Loucy (cell line): ENCODE measurements around the gene ZNF385D.

ENCODE experiments used
- CTCF ChIP-seq: fragments of 200-600 bp; sonication (generic); conservative IDR thresholded peaks from 2 replicates; pipeline ENCODE4 v1.5.1; 2014; ENCODE audit warnings: mild to moderate bottlenecking, antibody characterized with exemption, low read length
- EZH2phosphoT487 ChIP-seq: fragments of 200-600 bp; IDR thresholded peaks from 2 replicates; pipeline ENCODE4 v1.6.1; 2018; ENCODE audit warnings: antibody characterized with exemption, mild to moderate bottlenecking, moderate library complexity, borderline replicate concordance

GRCh38 chr3:21618695-21619094 is 132.3 kb downstream of the ZNF385D start:
- TF ChIP-seq CTCF (no peak), EZH2phosphoT487 (no peak)
